GM18907 (cell line): ENCODE results near the gene INTS11.
A peak's percentile ranks its signal among the peaks of the same experiment; 100 is the strongest.

Source experiments
- ATAC-seq: cut with Tn5 transposase; IDR thresholded peaks from one replicate; pipeline ENCODE4 v1.9.1; 2021; ENCODE audit warnings: mild to moderate bottlenecking, moderate library complexity; ENCODE audit not compliant: unreplicated experiment

The INTS11 gene

GRCh38 chr1:1314678-1315335 is 9.7 kb downstream of the INTS11 start:
- no peak for ATAC-seq

- ATAC-seq: no peak
These were observed 10.2 kb downstream of the INTS11 start for GRCh38 chr1:1314237-1314586.

GRCh38 chr1:1313500-1314236 is 10.8 kb downstream of the INTS11 start:
- ATAC-seq: no peak

GRCh38 chr1:1312450-1313314 is 11.8 kb downstream of the INTS11 start:
- no peak for ATAC-seq

- ATAC-seq: no peak
These were observed 13.1 kb downstream of the INTS11 start for GRCh38 chr1:1311107-1312104.

- ATAC-seq: no peak
These were observed 13.9 kb downstream of the INTS11 start for GRCh38 chr1:1310476-1311053.

GRCh38 chr1:1310109-1310385 is 14.4 kb downstream of the INTS11 start:
- ATAC-seq: no peak

GRCh38 chr1:1309251-1310108 is 15.0 kb downstream of the INTS11 start:
- ATAC-seq: no peak

- peak; percentile 14 for ATAC-seq
These were observed 15.7 kb downstream of the INTS11 start for GRCh38 chr1:1308756-1309250.

GRCh38 chr1:1307923-1308755 is 16.3 kb downstream of the INTS11 start, which contains the start of the genes ACAP3 and PUSL1:
Gene ACAP3, minus strand, starts transcription at chr1:1307930. Its CDS starts 115 bp downstream, at chr1:1307815.
Gene PUSL1, plus strand, starts transcription at chr1:1308597. Its CDS starts 47 bp downstream, at chr1:1308644.
- peak; percentile 53 for ATAC-seq

GRCh38 chr1:1307261-1307922 is 17.1 kb downstream of the INTS11 start:
- ATAC-seq: peak; percentile 5

- no peak for ATAC-seq
These were observed 17.7 kb downstream of the INTS11 start for GRCh38 chr1:1306661-1307260.

GRCh38 chr1:1306070-1306660 is 18.3 kb downstream of the INTS11 start:
- no peak for ATAC-seq

- ATAC-seq: peak; percentile 17
These were observed 19.0 kb downstream of the INTS11 start for GRCh38 chr1:1305300-1306069.

GRCh38 chr1:1304331-1305299 is 19.8 kb downstream of the INTS11 start:
- no peak for ATAC-seq
